Transverse colon (tissue), 4 donors: ENCODE measurements around the gene EMC1.

Experiments
- CTCF ChIP-seq, 5 experiments: fragments of 200-600 bp in 3 of 5; fragments of 450-650 bp in 2 of 5; sonication (generic) in 3 of 5; IDR thresholded peaks; 1 replicate in 2 of 5; 2 replicates in 3 of 5; pipeline ENCODE4 v1.5.1; 2016 to 2017; ENCODE audit warnings: antibody characterized with exemption in 5 of 5, inconsistent platforms in 3 of 5, mild to moderate bottlenecking in 2 of 5, moderate library complexity in 1 of 5
- POLR2A ChIP-seq: fragments of 450-650 bp; IDR thresholded peaks from one replicate; pipeline ENCODE4 v1.6.1; 2016; ENCODE audit warnings: antibody characterized with exemption, mild to moderate bottlenecking, moderate library complexity
- POLR2AphosphoS5 ChIP-seq, 3 donors: sonication (generic); formaldehyde crosslinking; IDR thresholded peaks; one replicate each; pipeline ENCODE4 v1.6.1; 2016; ENCODE audit warnings: antibody characterized with exemption in 3 of 3

- no peak for TF ChIP-seq POLR2A
- TF ChIP-seq CTCF (IDR thresholded peaks at IDR 0.05), result no peak
- no peak for TF ChIP-seq POLR2AphosphoS5 (IDR thresholded peaks at IDR 0.05)
Measured at GRCh38 chr1:19234224-19234623, 17.1 kb downstream of the EMC1 start.
